ENCODE data around the gene DNAL1.

Gene DNAL1

GRCh38 chr14:73644531-73645247 lies at the start of gene DNAL1:
DNAL1 (plus strand) TSS chr14:73644986; CDS start chr14:73645040, 54 bp downstream.
- H3K36me3 Mint-ChIP-seq: peaks cover 4% of the 10 kb centered on the region
- H3K9me3 Mint-ChIP-seq: no peaks in the 10 kb centered on the region
- peak within 1 kb of the TSS; percentile 94 for H3K4me3 Mint-ChIP-seq
- H3K4me1 Mint-ChIP-seq: peaks cover 21% of the 10 kb centered on the region
- peak within 1 kb of the TSS; percentile 89 for H3K27ac Mint-ChIP-seq
- peak; percentile 94 for DNase-seq
- H3K27me3 Mint-ChIP-seq: peaks cover 3% of the 10 kb centered on the region
- CTCF ChIA-PET: interaction anchor here (1.1 kb wide), 1 partner anchor 11 kb away, joined by 3 read pairs; no protein-coding TSS in a partner anchor

DNA sequence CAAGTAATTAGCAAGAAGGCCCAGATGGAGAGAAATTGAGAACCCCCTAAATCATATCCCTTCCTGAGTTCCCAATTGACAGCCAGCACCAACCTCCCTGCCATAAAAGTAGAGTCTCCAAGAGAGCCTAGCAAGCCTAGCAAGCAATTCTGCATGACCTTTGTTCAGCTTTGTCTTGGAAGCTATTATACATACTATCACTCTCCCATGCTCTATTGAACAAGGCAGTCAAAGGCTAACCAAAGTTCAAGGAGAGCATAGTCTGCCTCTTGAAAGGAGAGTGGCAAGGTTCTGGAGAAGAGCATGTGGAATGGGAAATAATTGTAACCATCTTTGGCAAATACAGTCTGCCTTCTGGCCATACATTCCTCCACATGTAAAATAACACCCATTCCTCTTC lies 45.3 kb upstream of the DNAL1 start:
- Mint-ChIP-seq H3K27me3 (peaks cover 13% of the 10 kb centered on the region), H3K4me3 (no peak overlapping the region), H3K4me1 (peaks cover 4% of the 10 kb centered on the region), H3K36me3 (no peaks in the 10 kb centered on the region), H3K9me3 (no peaks in the 10 kb centered on the region), H3K27ac (no peak overlapping the region)
- CTCF ChIA-PET: interaction anchor here (2.0 kb wide), 1 partner anchor 28 kb away, joined by 7 read pairs; no protein-coding TSS in a partner anchor
- no peak for DNase-seq

DNA sequence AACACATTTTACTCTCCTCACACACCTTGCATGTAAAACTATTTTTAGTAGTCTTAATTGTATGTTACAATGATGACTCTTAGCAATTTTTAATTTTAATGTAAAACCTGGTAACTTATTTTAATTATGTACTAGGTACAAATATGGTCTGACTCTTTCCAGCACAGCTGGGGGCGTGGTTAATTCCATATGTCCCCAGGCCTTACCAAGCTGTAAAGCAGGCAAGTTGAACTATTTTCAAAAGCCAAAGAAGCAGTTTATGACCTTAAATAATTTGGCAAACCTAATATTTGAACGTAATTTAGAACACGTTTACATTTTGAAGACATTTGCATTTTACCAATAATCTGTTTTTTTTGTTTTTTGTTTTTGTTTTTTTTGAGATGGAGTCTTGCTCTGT lies 41.8 kb upstream of the DNAL1 start:
- CTCF ChIA-PET: no interaction called here
- no peak for DNase-seq
- Mint-ChIP-seq H3K27me3 (peaks cover 22% of the 10 kb centered on the region), H3K4me3 (no peak overlapping the region), H3K4me1 (peaks cover 4% of the 10 kb centered on the region), H3K27ac (no peak overlapping the region), H3K9me3 (no peaks in the 10 kb centered on the region), H3K36me3 (no peaks in the 10 kb centered on the region)

DNA sequence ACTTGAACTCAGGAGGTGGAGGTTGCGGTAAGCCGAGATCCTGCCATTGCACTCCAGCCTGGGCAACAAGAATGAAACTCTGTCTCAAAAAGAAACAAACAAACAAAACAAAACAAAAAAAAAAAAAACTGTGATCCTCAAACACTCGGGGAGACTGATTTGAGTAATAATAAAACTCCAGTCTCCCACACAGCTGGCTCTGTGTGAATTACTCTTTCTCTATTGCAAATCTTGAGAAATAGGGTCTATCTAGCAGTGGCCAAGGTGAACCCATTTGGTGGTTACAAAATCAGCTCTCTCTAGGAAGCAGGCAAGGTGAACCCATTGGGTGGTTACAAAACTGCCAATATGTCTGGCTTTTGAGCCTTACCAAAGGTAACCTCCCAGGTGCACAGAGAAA lies 38.5 kb upstream of the DNAL1 start:
- DNase-seq: no peak
- Mint-ChIP-seq H3K9me3 (peaks cover 2% of the 10 kb centered on the region), H3K27ac (no peak overlapping the region)

GRCh38 chr14:73607241-73607640 lies 37.5 kb upstream of the DNAL1 start:
- H3K36me3 Mint-ChIP-seq: no peaks in the 10 kb centered on the region
- peaks cover 2% of the 10 kb centered on the region for H3K9me3 Mint-ChIP-seq
- CTCF ChIA-PET: no interaction called here
- DNase-seq: no peak
- peaks cover 14% of the 10 kb centered on the region for H3K27me3 Mint-ChIP-seq
- H3K4me3 Mint-ChIP-seq: no peak overlapping the region
- H3K27ac Mint-ChIP-seq: no peak overlapping the region
- H3K4me1 Mint-ChIP-seq: peaks cover 10% of the 10 kb centered on the region

More for the DNA sequence above, 38.5 kb upstream of the DNAL1 start:
- no peaks in the 10 kb centered on the region for H3K36me3 Mint-ChIP-seq
- H3K4me3 Mint-ChIP-seq: no peak overlapping the region
- H3K4me1 Mint-ChIP-seq: peaks cover 6% of the 10 kb centered on the region
- CTCF ChIA-PET: no interaction called here
- H3K27me3 Mint-ChIP-seq: peaks cover 15% of the 10 kb centered on the region

DNA sequence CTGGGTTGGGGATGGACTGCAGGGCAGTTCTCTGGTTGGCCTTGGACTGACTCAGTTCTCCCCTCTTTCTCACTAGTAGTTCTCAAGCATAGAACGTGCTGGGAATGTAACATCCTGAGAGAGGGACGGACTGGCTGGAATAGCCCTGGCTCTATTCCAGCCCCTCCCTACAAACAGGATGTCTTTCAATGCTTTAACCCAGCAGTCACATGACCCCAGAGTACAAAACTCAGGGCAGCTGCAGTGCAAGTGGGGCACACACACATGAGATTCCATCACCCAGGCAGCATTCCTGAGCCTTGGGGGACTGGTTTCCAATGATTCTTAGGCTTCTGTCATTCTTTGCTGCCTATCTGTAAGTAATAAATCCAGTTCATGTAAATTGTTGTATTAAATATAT lies 34.1 kb upstream of the DNAL1 start:
- H3K4me1 Mint-ChIP-seq: peaks cover 14% of the 10 kb centered on the region
- H3K27me3 Mint-ChIP-seq: peaks cover 17% of the 10 kb centered on the region
- no peak for DNase-seq
- H3K36me3 Mint-ChIP-seq: no peaks in the 10 kb centered on the region
- CTCF ChIA-PET: interaction anchor here (0.8 kb wide), 1 partner anchor 104 kb away, joined by 4 read pairs; no protein-coding TSS in a partner anchor
- H3K27ac Mint-ChIP-seq: no peak overlapping the region
- peaks cover 2% of the 10 kb centered on the region for H3K9me3 Mint-ChIP-seq
- H3K4me3 Mint-ChIP-seq: no peak overlapping the region

- peak within 1 kb of the TSS; percentile 82 for H3K27ac Mint-ChIP-seq
- H3K9me3 Mint-ChIP-seq: peaks cover 2% of the 10 kb centered on the region
- H3K4me3 Mint-ChIP-seq: peak within 1 kb of the TSS; percentile 77
- H3K4me1 Mint-ChIP-seq: peaks cover 14% of the 10 kb centered on the region
- CTCF ChIA-PET: interaction anchor here (0.7 to 2.2 kb wide), 3 partner anchors 21 to 104 kb away, joined by 3 to 9 read pairs (median 8); partner anchors contain the start of gene ACOT2
- H3K27me3 Mint-ChIP-seq: peaks cover 10% of the 10 kb centered on the region
- DNase-seq: peak; percentile 75
- no peaks in the 10 kb centered on the region for H3K36me3 Mint-ChIP-seq
Observed at GRCh38 chr14:73612339-73613045, 32.3 kb upstream of the DNAL1 start, which contains the start of gene ACOT6. ACOT6 (plus strand) TSS chr14:73612517; CDS start chr14:73612572, 55 bp downstream.

- H3K9me3 Mint-ChIP-seq: peaks cover 2% of the 10 kb centered on the region
- H3K36me3 Mint-ChIP-seq: no peaks in the 10 kb centered on the region
- no peak for DNase-seq
- H3K4me1 Mint-ChIP-seq: peaks cover 14% of the 10 kb centered on the region
- H3K27me3 Mint-ChIP-seq: peaks cover 10% of the 10 kb centered on the region
- peak overlapping the region; percentile 71 for H3K27ac Mint-ChIP-seq
- H3K4me3 Mint-ChIP-seq: peak overlapping the region; percentile 77
- CTCF ChIA-PET: interaction anchor here (1.7 to 2.2 kb wide), 2 partner anchors 43 to 105 kb away, joined by 8 to 9 read pairs; partner anchors contain the start of gene ACOT2
Observed at GRCh38 chr14:73613046-73613383, 31.8 kb upstream of the DNAL1 start.

- CTCF ChIA-PET: interaction anchor here (0.6 to 2.2 kb wide), 3 partner anchors 43 to 538 kb away, joined by 3 to 9 read pairs (median 8); partner anchors contain the start of gene ACOT2
- peak overlapping the region; percentile 3 for H3K27ac Mint-ChIP-seq
- no peak for DNase-seq
Observed at GRCh38 chr14:73613419-73613963, 31.3 kb upstream of the DNAL1 start.

DNA sequence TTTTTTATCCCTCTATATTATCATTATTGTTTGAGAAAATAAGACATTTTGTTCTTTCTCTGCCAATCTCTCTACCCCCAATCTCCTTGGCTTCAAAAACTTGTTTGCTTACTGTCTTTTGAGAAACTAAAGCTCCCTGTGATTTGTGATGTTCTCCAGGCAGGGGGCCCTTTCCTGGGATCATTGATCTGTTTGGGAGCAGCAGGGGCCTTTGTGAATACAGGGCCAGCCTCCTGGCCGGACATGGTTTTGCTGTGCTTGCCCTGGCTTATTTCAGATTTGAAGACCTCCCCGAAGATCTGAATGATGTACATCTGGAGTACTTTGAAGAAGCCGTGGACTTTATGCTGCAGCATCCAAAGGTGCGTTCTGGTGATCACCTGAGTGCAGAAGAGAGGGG lies 28.0 kb upstream of the DNAL1 start:
- Mint-ChIP-seq H3K27me3 (peaks cover 10% of the 10 kb centered on the region), H3K9me3 (no peaks in the 10 kb centered on the region), H3K27ac (no peak overlapping the region), H3K4me1 (peaks cover 10% of the 10 kb centered on the region), H3K36me3 (no peaks in the 10 kb centered on the region), H3K4me3 (no peak overlapping the region)
- CTCF ChIA-PET: interaction anchor here (1.5 kb wide), 1 partner anchor 10 kb away, joined by 4 read pairs; no protein-coding TSS in a partner anchor
- DNase-seq: no peak

More at GRCh38 chr14:73613419-73613963, 31.3 kb upstream of the DNAL1 start:
- Mint-ChIP-seq H3K27me3 (peaks cover 10% of the 10 kb centered on the region), H3K4me3 (peak overlapping the region; percentile 77), H3K9me3 (peaks cover 2% of the 10 kb centered on the region), H3K36me3 (no peaks in the 10 kb centered on the region), H3K4me1 (peaks cover 14% of the 10 kb centered on the region)

- CTCF ChIA-PET: no interaction called here
- peaks cover 7% of the 10 kb centered on the region for H3K27me3 Mint-ChIP-seq
- H3K27ac Mint-ChIP-seq: no peak overlapping the region
- no peak overlapping the region for H3K4me3 Mint-ChIP-seq
- no peak for DNase-seq
- H3K9me3 Mint-ChIP-seq: no peaks in the 10 kb centered on the region
- no peaks in the 10 kb centered on the region for H3K4me1 Mint-ChIP-seq
- H3K36me3 Mint-ChIP-seq: no peaks in the 10 kb centered on the region
Observed at GRCh38 chr14:73619524-73619923, 25.3 kb upstream of the DNAL1 start.

GRCh38 chr14:73620268-73620667 lies 24.5 kb upstream of the DNAL1 start:
- Mint-ChIP-seq H3K9me3 (no peaks in the 10 kb centered on the region), H3K4me1 (no peaks in the 10 kb centered on the region), H3K27ac (no peak overlapping the region), H3K4me3 (no peak overlapping the region), H3K36me3 (no peaks in the 10 kb centered on the region), H3K27me3 (peaks cover 7% of the 10 kb centered on the region)
- DNase-seq: no peak
- CTCF ChIA-PET: no interaction called here

DNA sequence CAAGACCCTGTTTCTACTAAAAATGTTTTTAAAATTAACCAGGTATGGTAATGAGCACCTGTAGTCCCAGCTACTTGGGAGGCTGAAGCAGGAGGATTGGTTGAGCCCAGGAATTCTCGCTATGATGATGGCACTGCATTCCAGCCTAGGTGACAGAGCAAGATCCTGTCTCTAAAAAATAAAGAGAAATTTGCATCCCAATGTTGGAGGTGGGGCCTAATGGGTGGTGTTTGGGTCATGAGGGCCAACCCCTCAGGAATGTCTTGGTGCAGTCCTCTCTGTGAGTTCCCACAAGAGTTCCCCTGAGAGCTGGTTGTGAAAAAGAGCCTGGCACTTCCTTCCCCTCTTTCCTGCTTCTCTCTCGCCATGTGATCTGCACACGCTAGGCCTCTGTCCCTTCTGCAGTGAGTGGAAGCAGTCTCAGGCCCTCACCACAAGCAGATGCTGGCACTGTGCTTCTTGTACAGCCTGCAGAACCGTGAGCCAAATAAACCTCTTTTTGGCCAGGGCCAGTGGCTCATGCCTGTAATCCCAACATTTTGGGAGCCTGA lies 21.2 kb upstream of the DNAL1 start:
- CTCF ChIA-PET: no interaction called here
- Mint-ChIP-seq H3K36me3 (no peaks in the 10 kb centered on the region), H3K4me3 (no peak overlapping the region), H3K27me3 (peaks cover 7% of the 10 kb centered on the region), H3K27ac (no peak overlapping the region), H3K4me1 (no peaks in the 10 kb centered on the region), H3K9me3 (no peaks in the 10 kb centered on the region)
- DNase-seq: no peak

- H3K27me3 Mint-ChIP-seq: peaks cover 18% of the 10 kb centered on the region
- H3K36me3 Mint-ChIP-seq: no peaks in the 10 kb centered on the region
- DNase-seq: no peak
- CTCF ChIA-PET: interaction anchor here (1.7 kb wide), 1 partner anchor 9 kb away, joined by 4 read pairs; no protein-coding TSS in a partner anchor
- no peaks in the 10 kb centered on the region for H3K4me1 Mint-ChIP-seq
- no peak overlapping the region for H3K27ac Mint-ChIP-seq
- H3K4me3 Mint-ChIP-seq: no peak overlapping the region
- H3K9me3 Mint-ChIP-seq: no peaks in the 10 kb centered on the region
Observed at GRCh38 chr14:73625706-73626105, 19.1 kb upstream of the DNAL1 start.
